H1 (cell line): ENCODE data around the gene CHST2. TPM values are rescaled to one million over a fixed set of nuclear protein-coding genes. Genes with fewer than 3 reads are reported as not detected.

Experiments used
- CTCF ChIA-PET: fragments of 300-600 bp; sonication (Branson Sonifier 250); formaldehyde crosslinking; loops from one replicate; lab custom pipeline; 2021; ENCODE audit not compliant: partially characterized antibody; lab: Charles Lee
- POLR2A ChIA-PET: fragments of 300-600 bp; sonication (Branson Sonifier 250); formaldehyde crosslinking; loops from one replicate; lab custom pipeline; 2021; ENCODE audit warnings: inconsistent platforms; ENCODE audit not compliant: partially characterized antibody; lab: Charles Lee
- DNase-seq, 2 experiments: peaks; one replicate each; pipeline versions ENCODE4 v3.0.0 to v3.0.0-alpha.2; 2010 to 2022; ENCODE audit warnings: low spot score in 2 of 2, low read depth in 1 of 2, mixed read lengths in 1 of 2
- FAIRE-seq: peaks from 2 replicates; lab custom pipeline; 2011; peaks lifted over from hg19 to GRCh38; lab: Jason Lieb, UNC
- H2AFZ ChIP-seq: 2 replicates; pipeline ENCODE4 v1.8.1; 2012; ENCODE audit warnings: low read length, inconsistent platforms
- H2AK5ac ChIP-seq: 2 replicates; pipeline ENCODE4 v1.6.1; 2013; ENCODE audit warnings: low read depth, low read length
- H2BK120ac ChIP-seq: replicated peaks from 2 replicates; pipeline ENCODE3; 2013; ENCODE audit warnings: low read depth, low read length, inconsistent platforms
- H2BK12ac ChIP-seq: 2 replicates; pipeline ENCODE4 v1.6.1; 2013; ENCODE audit warnings: low read depth, low read length
- H2BK15ac ChIP-seq: 2 replicates; pipeline ENCODE4 v1.6.1; 2013; ENCODE audit warnings: low read length
- H2BK20ac ChIP-seq: 2 replicates; pipeline ENCODE4 v1.6.1; 2013; ENCODE audit warnings: low read length
- H2BK5ac ChIP-seq: 2 replicates; pipeline ENCODE4 v1.6.1; 2013; ENCODE audit warnings: low read depth, low read length
- H3K14ac ChIP-seq: 2 replicates; pipeline ENCODE4 v1.6.1; 2013; ENCODE audit warnings: inconsistent platforms; ENCODE audit not compliant: insufficient read length
- H3K18ac ChIP-seq: 2 replicates; pipeline ENCODE4 v1.6.1; 2013; ENCODE audit warnings: low read length; ENCODE audit errors: extremely low read depth
- H3K23ac ChIP-seq: 2 replicates; pipeline ENCODE4 v1.6.1; 2013; ENCODE audit warnings: inconsistent platforms; ENCODE audit not compliant: insufficient read length
- H3K23me2 ChIP-seq: 2 replicates; pipeline ENCODE4 v1.6.1; 2013; ENCODE audit warnings: low read depth, low read length
- H3K27ac ChIP-seq: 2 replicates; pipeline ENCODE4 v1.6.1; 2011; ENCODE audit warnings: low read depth, low read length, inconsistent platforms
- H3K27me3 ChIP-seq, 4 experiments: replicated peaks in 1 of 4; 1 replicate in 1 of 4; 2 replicates in 3 of 4; pipeline versions ENCODE4 v1.6.1 to v1.8.1; 2011 to 2013; ENCODE audit warnings: low read length in 3 of 4, mild to moderate bottlenecking in 3 of 4, inconsistent platforms in 2 of 4, mixed read lengths in 2 of 4, moderate library complexity in 1 of 4; ENCODE audit not compliant: control insufficient read depth in 3 of 4, insufficient read depth in 3 of 4; ENCODE audit errors: extremely low read depth in 1 of 4
- H3K36me3 ChIP-seq, 4 experiments: 2 replicates each; pipeline versions ENCODE4 v1.6.1 to v1.8.1; 2011 to 2013; ENCODE audit warnings: mild to moderate bottlenecking in 4 of 4, low read length in 3 of 4, moderate library complexity in 2 of 4, control low read depth in 1 of 4, inconsistent platforms in 1 of 4; ENCODE audit not compliant: insufficient read depth in 4 of 4, control insufficient read depth in 2 of 4
- H3K4ac ChIP-seq: replicated peaks from 2 replicates; pipeline ENCODE3; 2013; ENCODE audit warnings: low read length, low read depth, mixed read lengths, inconsistent platforms; ENCODE audit not compliant: insufficient read length
- H3K4me1 ChIP-seq, 4 experiments: replicated peaks in 1 of 4; 1 replicate in 1 of 4; 2 replicates in 3 of 4; pipeline versions ENCODE4 v1.6.1 to v1.8.1; 2011 to 2013; ENCODE audit warnings: low read length in 3 of 4, inconsistent platforms in 2 of 4, mixed read lengths in 1 of 4; ENCODE audit not compliant: insufficient read depth in 4 of 4, control insufficient read depth in 3 of 4
- H3K4me2 ChIP-seq, 2 experiments: 2 replicates each; pipeline versions ENCODE4 v1.6.1 to v1.8.1; 2011 to 2013; ENCODE audit warnings: low read depth in 2 of 2, low read length in 2 of 2, control low read depth in 1 of 2, inconsistent platforms in 1 of 2, mild to moderate bottlenecking in 1 of 2; ENCODE audit not compliant: insufficient read depth in 1 of 2
- H3K4me3 ChIP-seq, 4 experiments: fragments of 200-600, 300-600 bp in 1 of 4; sonication (generic), shearing (Covaris generic), sonication (Bioruptor Twin) in 1 of 4; 2 replicates each; pipeline versions ENCODE4 v1.5.1 to v1.8.1; 2011 to 2016; ENCODE audit warnings: low read length in 4 of 4, low read depth in 3 of 4, control low read depth in 2 of 4, inconsistent platforms in 2 of 4, mild to moderate bottlenecking in 2 of 4, mixed read lengths in 1 of 4, moderate library complexity in 1 of 4; ENCODE audit not compliant: insufficient read depth in 2 of 4; ENCODE audit errors: extremely low read depth in 1 of 4
- H3K56ac ChIP-seq: replicated peaks from 2 replicates; pipeline ENCODE3; 2013; ENCODE audit warnings: low read depth, mild to moderate bottlenecking, mixed read lengths, low read length, inconsistent platforms; ENCODE audit not compliant: insufficient read length
- H3K79me1 ChIP-seq: 2 replicates; pipeline ENCODE4 v1.6.1; 2013; ENCODE audit warnings: low read depth, low read length, control low read depth
- H3K79me2 ChIP-seq, 2 experiments: 2 replicates each; pipeline versions ENCODE4 v1.6.1 to v1.8.1; 2012 to 2013; ENCODE audit warnings: low read length in 2 of 2, mild to moderate bottlenecking in 2 of 2, inconsistent platforms in 1 of 2; ENCODE audit not compliant: insufficient read depth in 2 of 2, control insufficient read depth in 1 of 2
- H3K9ac ChIP-seq, 4 experiments: replicated peaks in 1 of 4; 1 replicate in 1 of 4; 2 replicates in 3 of 4; pipeline versions ENCODE4 v1.6.1 to v1.8.1; 2011 to 2013; ENCODE audit warnings: low read depth in 3 of 4, low read length in 3 of 4, control low read depth in 2 of 4, mild to moderate bottlenecking in 2 of 4, moderate library complexity in 2 of 4, inconsistent platforms in 1 of 4; ENCODE audit errors: extremely low read depth in 1 of 4
- H3K9me3 ChIP-seq, 2 experiments: 2 replicates each; pipeline versions ENCODE4 v1.6.1 to v1.8.1; 2012 to 2013; ENCODE audit warnings: mild to moderate bottlenecking in 2 of 2, moderate library complexity in 2 of 2, control low read depth in 1 of 2, inconsistent platforms in 1 of 2, low read depth in 1 of 2, low read length in 1 of 2, mixed read lengths in 1 of 2; ENCODE audit not compliant: insufficient read depth in 2 of 2
- H4K20me1 ChIP-seq, 2 experiments: replicated peaks in 1 of 2; 2 replicates each; pipeline versions ENCODE3 to v1.8.1; 2011 to 2013; ENCODE audit warnings: inconsistent platforms in 2 of 2, low read length in 2 of 2, mild to moderate bottlenecking in 1 of 2; ENCODE audit not compliant: insufficient read depth in 2 of 2, control insufficient read depth in 1 of 2
- H4K5ac ChIP-seq: 2 replicates; pipeline ENCODE4 v1.6.1; 2013; ENCODE audit warnings: low read length, low read depth, mixed read lengths, inconsistent platforms; ENCODE audit not compliant: insufficient read length
- H4K8ac ChIP-seq: 2 replicates; pipeline ENCODE4 v1.8.0; 2013; ENCODE audit warnings: mild to moderate bottlenecking, moderate library complexity, low read length, inconsistent platforms; ENCODE audit not compliant: insufficient read depth; ENCODE audit errors: extremely low read depth
- H4K91ac ChIP-seq: replicated peaks from 2 replicates; pipeline ENCODE3; 2013; ENCODE audit warnings: low read length, mixed read lengths, inconsistent platforms; ENCODE audit not compliant: insufficient read length
- ATF3 ChIP-seq: IDR thresholded peaks from 2 replicates; pipeline ENCODE4 v1.6.1; 2011; ENCODE audit warnings: low read depth, mild to moderate bottlenecking, low read length; ENCODE audit not compliant: insufficient read depth
- BACH1 ChIP-seq: IDR thresholded peaks from 2 replicates; pipeline ENCODE4 v1.6.1; 2012; ENCODE audit warnings: low read length, improper control_type of control experiment
- BCL11A ChIP-seq, 2 experiments: IDR thresholded peaks; one replicate each; pipeline ENCODE4 v1.6.1; 2011; ENCODE audit warnings: low read depth in 2 of 2, low read length in 2 of 2, mild to moderate bottlenecking in 2 of 2
- BRCA1 ChIP-seq: IDR thresholded peaks from 2 replicates; pipeline ENCODE4 v1.6.1; 2012; ENCODE audit warnings: low read depth, low read length, improper control_type of control experiment
- CBX5 ChIP-seq: fragments of 300-800, 300-1000 bp; sonication (generic); IDR thresholded peaks from 2 replicates; pipeline ENCODE4 v1.7.1; 2016; ENCODE audit warnings: antibody characterized with exemption, low read length, low read depth
- EGR1 ChIP-seq: IDR thresholded peaks from 2 replicates; pipeline ENCODE4 v1.6.1; 2011; ENCODE audit warnings: low read depth, low read length, borderline replicate concordance
- FOSL1 ChIP-seq: IDR thresholded peaks from 2 replicates; pipeline ENCODE4 v1.6.1; 2011; ENCODE audit warnings: mild to moderate bottlenecking, low read depth, low read length, moderate library complexity; ENCODE audit not compliant: insufficient read depth
- KDM1A ChIP-seq: fragments of 200-600, 300-600 bp; sonication (generic); IDR thresholded peaks from 2 replicates; pipeline ENCODE4 v1.7.1; 2016; ENCODE audit warnings: mild to moderate bottlenecking, low read length, borderline replicate concordance
- NRF1 ChIP-seq: IDR thresholded peaks from 2 replicates; pipeline ENCODE4 v1.6.1; 2011; ENCODE audit warnings: mild to moderate bottlenecking, low read depth, low read length, improper control_type of control experiment
- RFX5 ChIP-seq: IDR thresholded peaks from 2 replicates; pipeline ENCODE4 v1.6.1; 2011; ENCODE audit warnings: low read depth, low read length, improper control_type of control experiment, borderline replicate concordance
- SAP30 ChIP-seq: fragments of 300-600 bp; sonication (generic); IDR thresholded peaks from 2 replicates; pipeline ENCODE4 v1.7.1; 2012; ENCODE audit warnings: low read length, moderate library complexity, mild to moderate bottlenecking, inconsistent platforms; ENCODE audit not compliant: insufficient read depth, insufficient replicate concordance
- SP4 ChIP-seq: IDR thresholded peaks from 2 replicates; pipeline ENCODE4 v1.6.1; 2012; ENCODE audit warnings: low read length, inconsistent platforms
- USF2 ChIP-seq: IDR thresholded peaks from 2 replicates; pipeline ENCODE4 v1.6.1; 2011; ENCODE audit warnings: low read length, improper control_type of control experiment
- WGBS, 2 experiments: shearing (Covaris generic) in 1 of 2; methylation state at CpG; one replicate each; pipeline versions ENCODE4 v1.1.6 to v1.1.7; 2013 to 2015; ENCODE audit warnings: low lambda C conversion rate in 2 of 2, mixed read lengths in 2 of 2, inconsistent platforms in 1 of 2, low coverage in 1 of 2, missing lambda C conversion rate in 1 of 2; ENCODE audit not compliant: insufficient replicate concordance in 2 of 2, insufficient coverage in 1 of 2, insufficient read length in 1 of 2; ENCODE audit errors: extremely low coverage in 1 of 2, missing lambda C conversion rate in 1 of 2; 5-methylcytosine and 5-hydroxymethylcytosine counted together
- polyA plus RNA-seq, 7 experiments: library from polyadenylated mRNA; depleted of rRNA in 3 of 7; stranded (reverse) in 5 of 7; unstranded in 2 of 7; fragments of >200 nt in 5 of 7; fragments of 200-250 nt in 2 of 7; gene quantifications; 1 replicate in 5 of 7; 2 replicates in 1 of 7; 4 replicates in 1 of 7; pipeline versions ENCODE4 v1.2.1 to v1.2.3, GENCODE V29; 2011 to 2013; ENCODE audit warnings: missing spikeins in 2 of 7, mixed read lengths in 2 of 7
- total RNA-seq: library from RNA; stranded (reverse); fragmentation: NEBNext Ultra II Directional; extraction: Animal tissue kit (Norgen Biotek cat#: 25700); gene quantifications from 2 replicates; pipeline ENCODE4 v1.2.1, GENCODE V29; 2021

CHST2 gene
- total and polyA plus RNA-seq, 2 of the 8 experiments (the other 6 are each of a cell fraction or from before 2014, with no cell fraction given) = 3.2 to 15.1 TPM

GRCh38 chr3:143127801-143128200, 8.2 kb downstream of the CHST2 start:
- Histone ChIP-seq H4K8ac (no peak overlapping the region), H3K9me3 (no peaks in the 10 kb centered on the region; a peak in 1 of 4 replicates), H3K79me2 (no peaks in the 10 kb centered on the region), H2BK15ac (no peak overlapping the region), H2AK5ac (no peak overlapping the region), H3K79me1 (no peaks in the 10 kb centered on the region), H3K4me3 (no peak overlapping the region), H3K23ac (no peak overlapping the region), H3K4me1 (0 out of 7 replicates have a peak, but pooled peaks cover 0 to 2% (median 0%) of the 10 kb centered on the region in 4 experiments), H3K56ac (no peak overlapping the region), H2BK120ac (no peak overlapping the region), H3K4me2 (no peak overlapping the region), H4K20me1 (no peaks in the 10 kb centered on the region), H3K18ac (no peak overlapping the region), H3K27me3 (no peaks in the 10 kb centered on the region), H3K23me2 (no peaks in the 10 kb centered on the region), H4K5ac (no peak overlapping the region), H3K9ac (no peak overlapping the region), H3K36me3 (no peaks in the 10 kb centered on the region), H2BK12ac (no peak overlapping the region), H3K14ac (no peak overlapping the region), H2BK5ac (no peak overlapping the region), H2AFZ (no peak overlapping the region), H3K27ac (no peak overlapping the region), H4K91ac (no peak overlapping the region), H3K4ac (no peak overlapping the region), H2BK20ac (no peak overlapping the region)
- DNase-seq (no peak), FAIRE-seq (no peak)
- ChIA-PET CTCF (interaction anchor here (1.5 kb wide), 1 partner anchor 521 kb away, joined by 3 read pairs; no protein-coding TSS in a partner anchor), POLR2A (no interaction called here)
- 90% methylated on average over 3 of the region's 3 CpGs; no CpG with 5 or more reads in 1 of the 2 experiments for WGBS, 2 experiments
- TF ChIP-seq RFX5 (no peak), FOSL1 (no peak), ATF3 (no peak), SP4 (no peak), CBX5 (no peak), USF2 (no peak), BACH1 (no peak), BCL11A (IDR thresholded peaks at IDR 0.05; ENCODE audit: low read depth in 2 of 2, low read length in 2 of 2) (no peak), SAP30 (no peak), EGR1 (no peak), NRF1 (no peak), BRCA1 (no peak), KDM1A (no peak)
